GM21526 (cell line): ENCODE measurements around the gene ROR2.
"Not testable (repeated sequence)": the region's sequence is repeated elsewhere in the genome, so short reads cannot be mapped to it uniquely, and the experiment has no call there.

ENCODE experiments used
- ATAC-seq: cut with Tn5 transposase; IDR thresholded peaks from one replicate; pipeline ENCODE4 v1.9.1; 2021; ENCODE audit warnings: moderate library complexity; ENCODE audit not compliant: unreplicated experiment, low FRiP score

The ROR2 gene

DNA sequence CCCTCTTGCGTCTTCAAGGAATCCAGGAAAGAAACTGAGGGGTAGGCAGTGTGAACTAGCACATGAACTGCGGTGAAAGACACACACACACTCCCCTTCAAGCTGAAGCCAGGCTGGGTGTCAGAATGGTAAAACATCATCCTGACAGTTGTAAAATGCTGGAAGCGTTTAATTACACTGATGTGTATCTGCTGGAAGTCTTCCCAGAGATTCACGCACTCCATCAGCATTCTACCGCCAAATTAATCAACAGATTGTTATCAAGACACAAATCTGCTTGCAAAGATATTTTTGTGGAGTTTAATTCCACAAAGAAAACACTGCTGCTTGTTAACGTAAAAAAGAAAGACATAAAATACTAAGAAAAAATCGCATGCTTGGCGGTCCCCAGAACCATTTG is 285.4 kb downstream of the ROR2 start:
- ATAC-seq: no peak

DNA sequence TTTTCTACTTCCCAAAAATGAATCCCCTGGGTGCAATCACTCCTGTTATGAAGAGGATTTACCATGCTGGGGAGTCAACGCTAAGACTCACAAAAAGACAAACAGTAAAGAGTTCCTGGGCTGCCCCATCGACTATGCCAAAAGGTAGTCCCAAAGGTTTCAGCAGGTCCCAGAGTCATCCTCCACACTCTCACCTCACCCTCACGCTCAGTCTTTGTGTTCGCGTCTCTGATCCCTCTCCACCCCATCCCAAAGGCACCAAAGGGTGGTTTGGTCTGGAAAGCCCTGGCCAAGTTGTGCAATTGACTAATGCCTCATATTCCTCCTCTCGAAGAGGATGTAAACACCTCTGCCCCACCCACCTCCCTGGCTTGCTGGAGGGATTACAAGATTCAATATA is 286.2 kb downstream of the ROR2 start:
- ATAC-seq: no peak

DNA sequence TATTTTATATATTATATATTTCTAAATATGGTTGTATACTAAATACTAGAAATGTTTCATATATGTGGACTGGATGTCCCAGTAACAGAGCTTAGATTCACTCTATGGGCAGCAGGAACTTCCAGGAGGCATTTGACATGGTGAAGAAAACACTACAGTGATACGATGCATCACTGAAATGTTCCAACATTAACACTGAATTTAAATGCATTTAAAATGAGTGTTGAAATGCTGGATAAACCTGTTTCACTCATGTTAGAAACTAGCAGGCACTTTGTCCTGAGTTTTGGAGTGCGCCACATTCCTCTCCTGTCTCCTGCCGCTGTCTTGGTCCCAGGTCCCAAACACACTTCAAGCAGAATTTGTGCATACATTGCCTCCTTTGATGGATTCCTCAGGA is 288.6 kb downstream of the ROR2 start:
- no peak for ATAC-seq

DNA sequence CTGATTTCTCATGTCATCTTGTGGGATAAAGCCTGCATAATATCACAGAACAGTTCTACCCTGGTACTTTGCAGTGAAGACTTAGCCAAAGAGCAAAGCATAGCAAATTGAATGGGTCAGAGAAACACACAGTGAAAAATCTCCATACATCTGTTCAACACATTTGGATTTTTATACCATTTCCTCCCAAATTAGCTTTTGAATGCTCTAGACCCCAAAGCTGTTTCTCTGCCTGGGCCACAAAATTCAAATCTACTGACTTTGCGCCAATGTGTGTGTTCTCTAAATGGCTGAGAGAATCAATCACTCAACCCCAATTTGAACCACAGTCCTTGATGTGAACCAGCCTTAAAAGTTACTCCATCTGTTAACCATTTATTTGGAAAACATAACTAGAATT is 289.5 kb downstream of the ROR2 start:
- ATAC-seq: no peak

DNA sequence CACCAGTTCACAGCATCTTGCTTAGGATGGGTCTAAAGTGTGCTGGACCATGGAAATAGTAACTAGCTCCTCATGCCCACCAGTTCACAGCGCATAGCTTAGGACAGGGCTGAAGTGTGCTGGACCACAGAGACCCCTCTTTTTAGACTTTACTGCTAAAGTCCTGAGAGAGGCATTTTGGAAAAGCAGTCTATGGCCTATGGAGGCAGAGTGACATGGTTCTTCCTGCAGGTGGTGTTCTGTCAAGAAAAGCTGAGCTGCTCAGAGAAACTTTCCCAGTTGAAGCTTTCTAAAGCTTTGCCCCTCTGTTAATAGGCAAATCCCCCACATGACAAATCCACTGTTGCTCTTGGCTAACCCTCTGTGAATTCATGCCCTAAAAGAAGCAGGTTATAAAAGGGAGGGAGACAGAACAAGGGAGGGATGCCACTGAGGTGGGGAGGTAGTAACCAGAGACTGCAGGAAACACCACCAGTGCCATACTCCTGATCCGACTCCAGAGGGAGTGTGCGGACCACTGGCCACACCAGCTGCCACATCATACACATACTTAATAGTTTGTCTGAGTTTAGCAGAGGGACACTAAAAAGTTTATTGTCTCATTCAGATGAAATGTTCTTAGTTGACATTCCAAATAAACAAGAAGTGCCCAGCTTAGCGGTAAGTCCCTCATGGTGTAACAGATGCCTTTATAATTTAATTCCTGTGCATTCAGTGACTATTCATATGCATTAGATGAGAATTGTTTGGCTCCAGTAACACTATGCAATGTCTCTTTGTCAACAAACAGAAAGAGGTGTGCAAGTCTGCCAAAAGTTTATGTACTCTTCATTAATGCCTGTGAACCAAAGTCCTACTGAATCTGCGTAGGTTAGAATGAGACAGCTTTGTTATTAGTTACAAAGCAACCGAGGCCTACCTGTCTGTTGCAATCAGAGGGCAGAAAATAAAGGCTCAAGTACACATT is 290.2 kb downstream of the ROR2 start:
- no peak for ATAC-seq

DNA sequence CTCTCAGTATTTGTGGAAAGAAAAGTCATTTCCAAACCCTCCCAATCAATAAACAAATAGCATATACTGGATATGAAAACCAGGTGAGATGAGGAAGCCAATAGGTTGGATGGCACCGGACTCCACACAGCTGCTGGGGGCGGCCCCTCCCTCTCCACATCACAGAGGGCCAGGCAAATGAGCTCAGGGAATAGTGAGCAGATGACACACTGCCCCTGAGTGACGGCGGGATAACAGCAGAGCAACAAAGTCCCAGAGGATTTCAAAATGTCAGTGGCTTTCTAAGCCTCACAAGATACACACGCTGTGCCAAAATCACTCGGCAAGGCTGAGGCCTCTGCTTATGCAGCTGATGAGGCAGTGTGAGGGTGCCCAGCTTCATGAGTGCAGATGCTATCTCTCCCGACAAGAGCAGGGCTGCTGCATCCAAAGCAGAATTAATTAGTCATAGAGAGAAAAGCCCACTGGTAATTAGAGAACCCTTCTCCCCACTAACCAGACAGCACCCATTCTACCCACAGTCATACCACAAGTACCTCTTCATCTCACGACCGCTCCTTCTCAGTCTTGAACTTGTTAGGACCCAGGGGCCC is 291.4 kb downstream of the ROR2 start:
- ATAC-seq: no peak

DNA sequence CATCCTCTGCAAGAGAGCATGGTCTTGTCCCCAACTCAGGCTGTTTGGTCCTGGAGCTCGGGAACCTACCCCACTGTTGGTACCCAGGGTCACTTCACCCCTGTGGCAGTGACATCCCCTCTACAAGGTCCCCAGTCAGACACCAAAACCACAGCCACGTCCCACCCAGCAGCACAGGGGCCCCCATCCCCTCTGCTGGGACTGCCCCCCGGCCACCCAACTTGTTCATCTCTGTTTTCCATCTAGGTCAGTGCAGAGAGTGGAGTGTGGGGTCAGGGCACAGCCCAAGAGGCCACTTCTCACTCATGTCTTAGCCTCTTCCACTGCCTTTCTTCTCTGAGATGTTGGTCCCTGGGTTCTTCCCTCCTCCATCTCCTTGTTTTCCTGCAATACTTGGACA is 292.5 kb downstream of the ROR2 start:
- no peak for ATAC-seq

DNA sequence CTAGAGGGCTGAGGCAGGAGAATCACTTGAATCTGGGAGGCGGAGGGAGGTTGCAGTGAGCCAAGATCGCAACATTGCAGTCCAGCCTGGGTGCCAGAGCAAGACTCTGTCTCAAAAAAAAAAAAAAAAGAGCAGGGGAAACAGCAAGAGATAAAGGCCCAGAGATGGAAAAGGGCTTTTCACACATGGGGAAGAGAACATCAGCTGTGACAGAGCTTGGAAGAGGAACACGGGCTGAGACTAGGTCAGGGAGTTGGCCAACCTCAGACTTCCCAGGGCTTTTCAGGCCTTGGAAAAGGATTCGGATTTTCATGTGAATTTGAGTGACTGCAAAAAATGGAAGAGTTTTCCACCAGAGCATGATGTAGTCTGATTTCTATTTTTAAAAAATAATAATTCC is 294.4 kb downstream of the ROR2 start:
- ATAC-seq: no peak

DNA sequence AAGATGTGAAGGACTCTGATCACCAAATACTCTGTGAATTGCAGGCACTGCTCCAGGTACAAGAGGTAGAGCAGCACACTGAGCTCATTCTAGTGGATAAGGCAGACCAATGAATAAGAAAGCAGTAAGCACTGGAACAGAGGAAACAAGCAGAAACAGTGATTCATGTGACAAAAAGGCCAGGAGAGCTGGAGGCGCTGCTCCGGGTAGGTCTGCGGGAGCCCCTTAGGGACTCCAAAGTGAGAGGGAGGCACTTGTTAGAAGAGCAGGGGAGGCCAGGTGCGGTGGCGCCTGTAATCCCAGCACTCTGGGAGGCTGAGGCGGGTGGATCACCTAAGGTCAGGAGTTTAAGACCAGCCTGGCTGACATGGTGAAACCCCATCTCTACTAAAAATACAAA is 294.8 kb downstream of the ROR2 start:
- ATAC-seq: no peak

DNA sequence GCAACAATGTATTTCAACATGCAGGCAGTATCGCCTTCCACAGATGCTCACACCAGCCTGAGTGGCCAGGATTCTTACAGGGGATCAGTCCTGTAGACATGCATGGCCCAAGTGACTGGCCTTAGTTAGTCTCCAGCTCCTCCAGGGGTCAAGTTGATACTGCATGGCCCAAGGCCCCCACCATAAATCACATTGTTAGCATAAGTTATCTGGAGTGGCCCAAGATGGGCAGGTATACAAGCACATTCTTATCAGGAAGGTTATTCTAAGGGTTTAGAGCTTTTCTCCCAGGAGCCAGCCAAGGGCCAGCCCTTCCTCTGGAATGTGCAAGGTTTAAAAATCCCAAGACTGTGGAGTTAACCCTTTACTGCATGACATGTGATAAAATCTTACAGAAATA is 295.5 kb downstream of the ROR2 start:
- ATAC-seq: no peak

DNA sequence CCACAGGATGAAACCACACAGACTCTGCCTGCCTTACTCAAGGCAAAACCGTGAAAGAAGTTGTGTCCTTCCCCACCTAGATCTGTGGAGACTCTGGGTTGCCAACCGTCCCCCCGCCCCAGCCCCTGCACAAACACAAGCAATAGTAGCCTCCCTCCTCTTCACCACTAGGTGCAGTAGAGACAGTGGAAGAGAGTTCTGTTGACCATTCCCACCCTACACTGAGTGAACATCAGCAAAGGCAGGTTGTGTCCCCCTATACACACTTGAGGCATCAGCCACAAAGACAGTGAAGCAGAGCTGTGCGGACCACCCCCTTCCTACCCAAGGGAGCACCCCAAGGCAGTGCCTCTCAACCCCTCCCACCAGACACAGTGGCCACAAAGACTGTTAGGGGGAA is 302.7 kb downstream of the ROR2 start:
- ATAC-seq: no peak

DNA sequence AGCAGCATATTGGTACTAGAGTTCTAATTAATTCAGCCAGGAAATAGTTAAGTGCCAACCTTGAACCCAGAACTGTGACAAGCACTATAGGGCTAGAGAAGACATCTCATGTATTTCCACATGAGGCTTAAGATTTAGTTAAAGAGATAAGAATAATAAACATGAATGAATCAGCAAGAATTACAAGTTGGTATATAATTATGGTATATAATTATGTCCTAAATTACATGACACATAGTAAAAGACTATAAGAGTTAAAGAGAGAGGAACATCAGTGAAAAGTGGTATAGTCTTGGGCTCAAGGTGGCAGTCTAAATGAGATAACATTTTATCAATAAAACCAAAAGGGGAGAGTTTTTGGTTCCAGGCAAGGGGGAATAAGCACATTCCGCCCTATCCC is 303.3 kb downstream of the ROR2 start:
- no peak for ATAC-seq

DNA sequence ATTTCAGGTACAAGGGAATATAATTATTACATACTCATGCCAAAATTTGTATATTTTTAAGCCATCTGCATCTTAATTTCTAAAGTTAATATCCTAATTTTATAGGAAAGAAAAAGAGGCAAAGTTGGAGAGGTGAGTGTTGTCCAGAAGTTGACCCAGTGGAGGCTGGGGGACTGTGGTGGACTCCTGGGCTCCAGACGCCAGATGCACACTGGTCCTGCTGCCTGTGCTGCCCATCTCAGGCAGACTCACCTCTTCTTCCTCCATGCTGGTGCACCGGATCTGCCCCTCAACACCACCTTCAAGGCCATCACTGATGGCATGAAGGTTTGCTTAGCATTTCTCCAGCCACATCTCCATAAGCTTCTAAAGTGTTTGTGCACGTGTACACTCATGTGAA is 305.6 kb downstream of the ROR2 start:
- no peak for ATAC-seq

DNA sequence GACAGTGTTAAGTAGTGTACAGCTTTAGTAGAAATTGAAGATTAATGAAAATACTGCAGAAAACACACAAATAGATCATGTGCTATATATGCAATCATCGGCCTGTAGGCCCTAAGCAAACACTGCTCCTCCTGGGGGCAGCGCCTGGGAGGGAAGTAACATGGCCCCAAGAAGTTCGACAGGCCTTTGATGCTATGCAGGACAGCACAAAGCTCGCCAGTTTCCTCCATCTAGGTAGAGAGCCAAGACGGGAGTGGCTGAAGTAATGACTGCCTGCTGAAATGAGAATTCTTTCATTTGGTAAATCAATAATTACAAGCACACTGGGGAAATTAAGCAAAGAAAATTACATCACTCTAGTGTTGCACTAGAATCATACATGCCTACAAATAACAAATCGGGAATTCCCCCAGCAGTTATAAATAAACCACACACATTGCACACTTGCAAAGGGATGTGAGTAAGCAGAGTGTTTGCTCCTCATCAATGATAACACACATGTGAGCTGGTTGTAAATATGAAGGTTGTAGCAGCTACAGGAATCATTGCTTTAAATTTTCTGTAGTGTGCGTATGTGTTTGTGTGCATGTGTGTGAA is 306.4 kb downstream of the ROR2 start:
- ATAC-seq: no peak

DNA sequence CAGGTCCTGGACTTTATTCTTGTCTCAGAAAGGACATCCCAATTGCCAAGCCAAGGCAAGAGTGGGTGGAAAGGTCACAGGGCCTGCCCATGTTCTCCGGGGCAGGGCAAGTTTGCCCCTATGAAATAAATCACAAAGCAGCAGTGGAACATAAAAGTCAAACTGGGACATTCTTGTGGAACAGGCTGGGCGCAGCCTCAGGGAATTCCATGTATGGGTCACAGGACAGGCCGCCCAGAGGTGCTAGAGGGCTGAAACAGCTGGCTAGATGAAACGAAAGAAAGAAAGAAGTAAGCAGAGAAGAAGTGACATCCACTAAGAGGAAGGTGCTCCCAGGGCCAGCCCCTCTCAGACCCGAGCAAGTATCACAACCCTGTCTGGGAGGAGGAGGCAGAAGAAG is 307.3 kb downstream of the ROR2 start:
- ATAC-seq: no peak

DNA sequence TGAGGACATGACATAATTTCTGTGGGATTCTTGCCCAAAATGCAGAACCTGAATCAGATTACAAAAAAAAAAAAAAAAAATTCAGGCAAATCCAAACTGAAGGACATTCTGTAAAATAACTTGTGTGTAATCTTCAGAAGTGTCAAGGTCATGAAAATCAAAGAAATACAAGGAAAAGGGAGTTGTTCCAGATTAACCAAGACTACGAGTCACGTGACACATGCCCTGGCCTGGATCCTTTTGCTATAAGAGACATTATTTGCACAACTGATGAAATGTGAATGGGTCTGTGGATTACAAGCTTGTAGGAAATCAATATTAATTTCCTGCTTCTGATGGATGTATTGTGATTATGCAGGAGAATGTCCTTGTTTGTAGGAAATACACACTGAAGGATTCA is 309.6 kb downstream of the ROR2 start:
- no peak for ATAC-seq

DNA sequence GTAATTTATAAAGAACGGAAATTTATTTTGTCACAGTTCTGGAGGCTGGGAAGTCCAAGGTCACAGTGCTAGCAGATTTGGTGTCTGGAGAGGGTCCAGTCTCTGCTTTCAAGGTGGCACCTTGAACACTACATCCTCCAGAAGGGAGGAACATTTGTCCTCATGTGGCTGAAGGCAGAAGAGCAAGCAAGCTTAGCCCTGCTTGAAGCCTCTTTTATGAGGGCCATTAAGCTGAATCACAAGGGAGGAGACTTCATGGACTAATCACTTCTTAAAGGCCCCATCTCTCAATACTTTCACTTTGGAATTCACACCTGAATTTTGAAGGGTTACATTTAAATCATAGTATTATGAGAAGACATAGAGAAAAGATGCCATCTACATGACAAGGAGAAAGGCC is 311.0 kb downstream of the ROR2 start:
- no peak for ATAC-seq

DNA sequence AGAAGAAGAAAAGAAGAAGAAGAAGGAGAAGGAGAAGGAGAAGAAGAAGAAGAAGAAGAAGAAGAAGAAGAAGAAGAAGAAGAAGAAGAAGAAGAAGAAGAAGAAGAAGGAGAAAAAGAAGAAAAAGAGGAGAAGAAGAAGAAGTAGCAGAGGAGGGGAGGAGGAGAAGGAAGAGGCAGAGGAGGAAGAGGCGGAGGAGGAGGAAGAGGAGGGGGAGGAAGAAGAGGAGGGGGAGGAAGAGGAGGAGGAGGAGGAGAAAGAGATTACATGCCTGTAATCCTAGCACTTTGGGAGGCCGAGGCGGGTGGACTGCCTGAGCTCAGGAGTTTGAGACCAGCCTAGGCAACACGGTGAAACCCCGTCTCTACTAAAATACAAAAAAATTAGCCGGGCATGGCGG is 315.2 kb downstream of the ROR2 start:
- ATAC-seq: not testable (repeated sequence)

DNA sequence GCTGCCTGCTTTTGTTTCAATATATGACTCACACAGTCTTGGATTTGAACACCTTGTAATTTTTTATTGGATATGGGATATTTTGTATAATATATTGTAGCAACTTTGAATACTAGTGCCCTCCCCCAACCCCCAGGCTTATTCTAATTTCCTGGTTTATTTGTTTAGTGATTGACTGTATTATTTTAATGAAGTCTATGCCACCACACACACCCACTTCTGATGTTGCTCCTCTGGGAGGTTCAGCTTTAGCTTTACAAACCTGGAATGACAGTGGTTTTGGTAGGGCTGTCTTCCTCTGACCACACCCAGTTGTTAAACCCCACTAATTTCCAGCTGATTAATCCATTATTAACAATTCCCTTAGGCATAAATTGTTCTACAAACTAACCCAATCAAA is 320.3 kb downstream of the ROR2 start:
- no peak for ATAC-seq

DNA sequence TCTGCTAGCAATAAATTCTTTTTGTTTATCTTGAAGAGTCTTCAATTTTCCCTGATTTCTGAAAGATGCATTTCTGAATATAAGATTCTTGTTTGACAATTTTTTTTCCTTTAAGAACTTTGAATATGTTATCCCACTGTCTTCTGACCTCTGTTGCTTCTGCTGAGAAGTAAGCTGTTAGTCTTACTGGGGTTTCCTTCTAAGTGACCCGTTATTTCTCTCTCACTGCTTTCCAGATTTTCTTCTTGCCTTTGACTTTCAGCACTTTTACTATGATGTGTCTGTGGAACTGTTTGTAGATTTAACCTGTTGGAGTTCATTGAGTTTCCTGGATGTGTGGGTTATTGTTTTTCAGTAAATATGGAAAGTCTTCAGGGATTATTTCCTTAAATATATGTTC is 321.1 kb downstream of the ROR2 start:
- no peak for ATAC-seq

DNA sequence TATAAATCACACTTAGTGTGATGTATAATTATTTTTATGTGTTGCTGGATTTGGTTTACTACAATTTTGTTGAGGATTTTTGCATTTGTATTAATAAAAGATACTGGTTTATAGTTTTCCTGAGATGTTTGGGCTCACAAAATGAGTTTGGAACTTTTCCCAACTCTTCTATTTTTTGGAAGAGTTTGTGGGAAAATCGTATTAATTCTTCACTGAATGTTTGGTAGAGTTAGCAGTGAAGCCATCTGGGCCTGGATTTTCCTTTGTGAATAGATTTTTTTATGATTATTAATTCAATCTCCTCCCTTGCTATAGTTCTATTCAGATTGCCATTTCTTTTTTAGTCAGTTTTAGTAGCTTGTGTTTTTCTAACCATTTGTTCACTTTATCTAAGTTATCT is 324.7 kb downstream of the ROR2 start:
- no peak for ATAC-seq

DNA sequence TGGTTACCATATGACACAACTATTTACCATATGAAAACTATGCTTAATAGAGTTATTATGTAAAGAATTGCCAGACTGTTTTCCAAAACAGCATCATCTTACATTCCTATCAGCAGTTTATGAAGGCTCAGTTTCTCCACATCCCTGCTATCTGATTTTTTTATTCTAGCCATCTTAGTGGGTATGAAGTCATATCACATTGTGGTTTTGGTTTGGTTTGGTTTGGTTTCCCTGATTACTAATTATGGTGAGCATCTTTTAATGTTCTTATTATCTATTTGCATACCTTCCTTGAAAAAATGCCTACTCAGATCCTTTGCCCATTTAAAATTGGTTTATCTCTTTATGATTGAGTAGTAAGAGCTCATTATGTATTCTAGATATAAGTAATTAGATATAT is 327.0 kb downstream of the ROR2 start:
- no peak for ATAC-seq
